Adrenal gland (tissue), 12 donors: ENCODE measurements around the gene ANO2. TPM values are rescaled to one million over a fixed set of nuclear protein-coding genes. Genes with fewer than 3 reads are reported as not detected.
A peak's percentile ranks its signal among the peaks of the same experiment; 100 is the strongest.

Source experiments
- DNase-seq, 7 donors: peaks; one replicate each; pipeline ENCODE4 v3.0.0-alpha.2; 2019 to 2020
- H3K27ac ChIP-seq, 5 donors: fragments of 200-600 bp; sonication (generic) in 4 of 5; 1 replicate in 3 of 5; 2 replicates in 2 of 5; pipeline versions ENCODE4 v1.5.1 to v1.8.0; 2016 to 2020; ENCODE audit warnings: mild to moderate bottlenecking in 1 of 5
- H3K27me3 ChIP-seq: fragments of 200-600 bp; 2 replicates; pipeline ENCODE4 v1.8.0; 2021
- H3K36me3 ChIP-seq, 2 donors: fragments of 200-600 bp; replicated peaks in 1 of 2; 1 replicate in 1 of 2; 2 replicates in 1 of 2; pipeline versions ENCODE4 v1.5.1 to v1.8.0; 2018 to 2022
- H3K4me1 ChIP-seq, 2 donors: fragments of 200-600 bp; replicated peaks in 1 of 2; 1 replicate in 1 of 2; 2 replicates in 1 of 2; pipeline versions ENCODE4 v1.5.1 to v1.8.0; 2018 to 2021
- H3K4me3 ChIP-seq, 4 donors: fragments of 200-600 bp; sonication (generic) in 3 of 4; one replicate each; pipeline ENCODE4 v1.5.1; 2016 to 2018
- H3K9me3 ChIP-seq, 3 donors: fragments of 200-600 bp; sonication (generic) in 1 of 3; replicated peaks in 1 of 3; 1 replicate in 2 of 3; 2 replicates in 1 of 3; pipeline versions ENCODE4 v1.5.1 to v1.8.0; 2016 to 2021
- POLR2A ChIP-seq, 2 donors: fragments of 450-650 bp; IDR thresholded peaks; one replicate each; pipeline ENCODE4 v1.6.1; 2017; ENCODE audit warnings: antibody characterized with exemption in 2 of 2, mild to moderate bottlenecking in 2 of 2, moderate library complexity in 1 of 2
- WGBS, 4 donors: extraction: QIAGEN DNeasy Blood & Tissue Kit in 2 of 4; methylation state at CpG; one replicate each; pipeline versions ENCODE4 v1.1.5 to v1.1.7; 2013 to 2017; 5-methylcytosine and 5-hydroxymethylcytosine counted together
- intact Hi-C, 2 donors: fragments of 100-400 bp; cut with DNase I; formaldehyde crosslinking; loops; one replicate each; pipeline versions ENCODE4 v1.14.1 to v1.15.0; 2022 to 2023
- polyA plus RNA-seq, 3 donors: library from polyadenylated mRNA; stranded (reverse); fragments of 200-250 nt in 2 of 3; fragments of 350-450 nt in 1 of 3; fragmentation: Illumina TruSeq in 1 of 3; extraction: RNeasy Lipid Tissue Mini Kit (QIAGEN cat#74804) in 1 of 3; gene quantifications; one replicate each; pipeline ENCODE4 v1.2.3, GENCODE V29; 2013 to 2014
- total RNA-seq, 9 donors: library from RNA; depleted of rRNA in 4 of 9; stranded (reverse); fragments of >200 nt in 4 of 9; fragments of 120-200 nt in 1 of 9; fragmentation: NEBNext Ultra II Directional in 1 of 9; extraction: Animal tissue kit (Norgen Biotek cat#: 25700) in 1 of 9; gene quantifications; one replicate each; pipeline versions ENCODE4 v1.1.0 to v1.2.4, GENCODE V29; 2013 to 2023
- TF ChIP-seq, protein P1 (sequence below), 6 experiments: fragments of 450-650 bp in 4 of 6; fragments of 200-600 bp in 2 of 6; sonication (generic) in 1 of 6; IDR thresholded peaks; 1 replicate in 5 of 6; 2 replicates in 1 of 6; pipeline versions ENCODE4 v1.5.1 to v1.8.0; 2016 to 2021; ENCODE audit warnings: antibody characterized with exemption in 6 of 6, mild to moderate bottlenecking in 2 of 6, moderate library complexity in 1 of 6
- donor health status: healthy with polysubstance abuse.
- donor health status: Bipolar disorder and iron deficiency.
- donor health status: DM: yes; HTN: yes; CAD: no.
- donor health status: DM: no; HTN: no; CAD: no.
- donor health status: DM: no; HTN: no; CAD: no.
- donor health status: DM: yes; HTN: yes; CAD: no.

ANO2 gene
- total and polyA plus RNA-seq, 12 donors: 0.17 to 1.8 (median 0.88) TPM; not detected in 1

DNA sequence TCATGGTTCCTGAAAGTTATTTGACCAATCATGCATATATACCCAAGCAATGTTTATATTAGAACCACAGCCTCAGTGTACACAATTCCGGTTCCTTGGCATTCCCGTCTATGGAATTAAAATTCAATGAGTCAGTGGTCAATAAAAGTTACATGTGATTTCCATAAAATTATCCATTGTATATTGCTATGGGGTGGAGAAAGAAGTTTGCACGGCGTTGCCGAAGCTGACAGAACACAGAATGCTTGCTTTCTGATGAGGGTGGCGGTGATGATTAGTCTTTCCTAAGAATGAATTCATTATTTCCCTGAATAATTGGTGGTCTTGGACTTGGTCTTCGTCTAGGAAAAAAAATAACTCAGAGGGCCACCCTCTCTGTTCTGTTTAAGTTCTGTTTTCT lies 214.1 kb downstream of the ANO2 start:
- Histone ChIP-seq H3K36me3 (no peaks in the 10 kb centered on the region), H3K4me1 (no peaks in the 10 kb centered on the region), H3K27me3 (no peaks in the 10 kb centered on the region), H3K27ac (no peak overlapping the region), H3K9me3 (no peaks in the 10 kb centered on the region), H3K4me3 (no peak overlapping the region)
- no peak for DNase-seq
- intact Hi-C loops: no loop called here
- WGBS, 4 donors: 82 to 87% (median 84%) methylated on average over 7 of the region's 7 CpGs
- TF ChIP-seq, protein P1, sequence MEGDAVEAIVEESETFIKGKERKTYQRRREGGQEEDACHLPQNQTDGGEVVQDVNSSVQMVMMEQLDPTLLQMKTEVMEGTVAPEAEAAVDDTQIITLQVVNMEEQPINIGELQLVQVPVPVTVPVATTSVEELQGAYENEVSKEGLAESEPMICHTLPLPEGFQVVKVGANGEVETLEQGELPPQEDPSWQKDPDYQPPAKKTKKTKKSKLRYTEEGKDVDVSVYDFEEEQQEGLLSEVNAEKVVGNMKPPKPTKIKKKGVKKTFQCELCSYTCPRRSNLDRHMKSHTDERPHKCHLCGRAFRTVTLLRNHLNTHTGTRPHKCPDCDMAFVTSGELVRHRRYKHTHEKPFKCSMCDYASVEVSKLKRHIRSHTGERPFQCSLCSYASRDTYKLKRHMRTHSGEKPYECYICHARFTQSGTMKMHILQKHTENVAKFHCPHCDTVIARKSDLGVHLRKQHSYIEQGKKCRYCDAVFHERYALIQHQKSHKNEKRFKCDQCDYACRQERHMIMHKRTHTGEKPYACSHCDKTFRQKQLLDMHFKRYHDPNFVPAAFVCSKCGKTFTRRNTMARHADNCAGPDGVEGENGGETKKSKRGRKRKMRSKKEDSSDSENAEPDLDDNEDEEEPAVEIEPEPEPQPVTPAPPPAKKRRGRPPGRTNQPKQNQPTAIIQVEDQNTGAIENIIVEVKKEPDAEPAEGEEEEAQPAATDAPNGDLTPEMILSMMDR (IDR thresholded peaks at IDR 0.05): no peak
- no peak for TF ChIP-seq POLR2A (IDR thresholded peaks at IDR 0.05)

DNA sequence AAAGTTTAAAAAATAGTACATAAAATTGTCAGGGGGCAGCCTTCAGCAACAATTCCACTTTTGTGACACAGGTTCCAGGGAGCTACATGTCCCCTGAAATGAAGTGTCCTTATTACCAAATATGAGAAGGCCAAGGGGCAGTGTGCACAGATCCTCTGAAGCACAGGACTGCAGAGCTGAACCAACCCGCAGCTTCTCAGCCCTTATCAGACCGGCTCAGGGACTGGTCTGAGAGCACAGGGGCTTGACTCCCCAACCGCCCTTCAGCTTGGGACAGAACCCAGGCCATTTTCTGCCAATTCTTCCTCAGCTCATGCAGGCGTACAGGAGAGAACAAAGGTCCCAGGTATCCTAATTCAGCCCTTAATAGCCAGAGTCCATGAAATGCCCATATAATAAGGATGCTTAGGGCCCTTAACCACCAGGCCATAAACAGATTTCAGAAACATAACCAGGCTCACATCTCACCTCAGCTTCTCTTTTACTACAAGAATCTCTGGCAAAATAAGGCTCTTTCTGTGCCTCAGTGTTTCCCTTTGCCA lies 221.3 kb downstream of the ANO2 start:
- DNase-seq: no peak
- Histone ChIP-seq H3K4me3 (no peak overlapping the region), H3K9me3 (no peaks in the 10 kb centered on the region), H3K4me1 (no peaks in the 10 kb centered on the region), H3K27me3 (peaks cover 3% of the 10 kb centered on the region), H3K36me3 (no peaks in the 10 kb centered on the region), H3K27ac (no peak overlapping the region)
- no peak for TF ChIP-seq POLR2A (IDR thresholded peaks at IDR 0.05)
- 75 to 86% (median 81%) methylated on average over 4 of the region's 4 CpGs for WGBS, 4 donors
- intact Hi-C loops: no loop called here

DNA sequence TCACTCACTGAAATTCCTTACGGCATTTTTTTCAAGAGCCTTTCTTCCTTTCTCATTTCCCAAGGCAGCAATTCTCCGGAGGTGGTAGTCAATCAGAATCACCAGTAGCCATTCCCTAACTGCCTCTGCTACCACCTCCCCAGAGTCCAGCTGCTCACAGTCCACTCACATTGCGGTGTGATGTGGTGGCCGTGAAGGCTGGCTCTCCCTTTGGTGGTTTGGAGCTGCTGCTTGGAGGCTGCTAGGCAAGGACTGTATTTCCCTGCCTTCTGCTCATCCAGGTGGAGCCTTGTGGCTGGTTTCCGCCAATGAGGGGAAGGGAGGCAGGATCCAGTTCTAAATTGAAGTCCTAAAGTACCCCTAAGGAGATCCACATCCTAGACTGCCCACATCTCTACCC lies 222.0 kb downstream of the ANO2 start:
- Histone ChIP-seq H3K4me1 (no peaks in the 10 kb centered on the region), H3K9me3 (no peaks in the 10 kb centered on the region), H3K27ac (no peak overlapping the region), H3K4me3 (no peak overlapping the region), H3K27me3 (peaks cover 3% of the 10 kb centered on the region), H3K36me3 (no peaks in the 10 kb centered on the region)
- no peak for TF ChIP-seq POLR2A (IDR thresholded peaks at IDR 0.05)
- TF ChIP-seq, protein P1 (IDR thresholded peaks at IDR 0.05): no peak
- WGBS, 4 donors: 61 to 81% (median 76%) methylated on average over 5 of the region's 5 CpGs
- DNase-seq: no peak
- intact Hi-C loops: no loop called here

DNA sequence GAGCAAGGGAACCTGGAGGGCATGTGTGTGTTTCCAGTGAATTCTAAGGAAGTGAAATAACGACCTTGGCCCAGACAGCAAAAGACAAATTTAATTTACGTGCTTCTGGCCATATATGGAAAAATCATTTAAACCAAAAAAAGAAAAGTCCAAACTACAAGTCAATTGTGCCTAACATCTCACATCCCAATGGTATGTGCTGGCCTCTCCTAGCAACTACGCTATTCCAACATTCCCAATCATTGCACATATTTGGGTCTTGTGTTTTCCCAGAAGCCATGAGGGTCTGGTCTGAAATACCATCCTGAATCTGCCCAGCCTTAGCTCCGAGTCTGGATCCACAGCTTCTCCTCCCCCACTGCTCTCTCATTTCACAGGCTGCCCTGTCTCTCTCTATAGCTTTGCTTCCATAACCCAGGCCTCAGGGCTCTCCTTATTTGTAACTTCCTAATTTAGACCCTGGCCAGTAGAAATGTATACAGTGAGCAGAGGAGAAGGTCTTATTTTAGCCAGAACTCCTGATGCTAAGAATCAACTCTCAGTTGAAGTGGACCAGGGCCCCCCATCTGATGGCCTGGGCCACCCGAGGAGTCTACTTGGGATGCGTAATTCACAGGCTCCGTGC lies 224.6 kb downstream of the ANO2 start:
- DNase-seq: no peak
- Histone ChIP-seq H3K4me3 (no peak overlapping the region), H3K36me3 (no peaks in the 10 kb centered on the region), H3K9me3 (no peaks in the 10 kb centered on the region), H3K4me1 (no peaks in the 10 kb centered on the region), H3K27me3 (peaks cover 3% of the 10 kb centered on the region), H3K27ac (no peak overlapping the region)
- intact Hi-C loops: no loop called here
- 50 to 77% (median 61%) methylated on average over 7 of the region's 7 CpGs for WGBS, 4 donors
- TF ChIP-seq, protein P1 (IDR thresholded peaks at IDR 0.05): no peak
- TF ChIP-seq POLR2A (IDR thresholded peaks at IDR 0.05): no peak

DNA sequence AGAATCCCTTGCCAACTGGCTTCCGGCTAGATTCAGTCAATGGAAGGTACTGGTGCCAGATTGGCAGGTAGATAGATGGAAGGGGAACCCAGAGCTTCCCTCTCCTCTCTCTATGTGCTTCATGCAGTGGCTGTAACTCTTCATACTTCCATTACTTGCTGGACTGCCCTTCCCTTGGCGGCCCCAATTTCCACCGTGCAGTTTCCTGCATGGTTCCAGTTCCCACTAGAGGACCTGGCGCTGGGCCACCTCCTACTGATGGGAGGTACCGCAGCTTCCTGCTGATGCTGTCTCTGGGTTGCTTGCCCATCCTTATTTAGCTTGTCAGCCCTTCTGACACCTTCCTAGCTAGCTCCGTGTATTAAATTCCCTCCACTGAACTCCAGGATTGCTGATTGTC lies 226.4 kb downstream of the ANO2 start:
- H3K4me3 ChIP-seq: no peak overlapping the region
- H3K36me3 ChIP-seq: no peaks in the 10 kb centered on the region
- H3K9me3 ChIP-seq: no peaks in the 10 kb centered on the region
- H3K27me3 ChIP-seq: peaks cover 3% of the 10 kb centered on the region
- intact Hi-C loops: no loop called here
- DNase-seq: peak in 4 of 7 donors; percentile 7 to 44 (median 14)
- 52 to 81% (median 58%) methylated on average over 6 of the region's 6 CpGs for WGBS, 4 donors
- TF ChIP-seq, protein P1 (IDR thresholded peaks at IDR 0.05): no peak
- no peak for TF ChIP-seq POLR2A (IDR thresholded peaks at IDR 0.05)
- no peak overlapping the region for H3K27ac ChIP-seq
- no peaks in the 10 kb centered on the region for H3K4me1 ChIP-seq
